Measurements from ENCODE around the gene RARG.

The RARG gene

DNA sequence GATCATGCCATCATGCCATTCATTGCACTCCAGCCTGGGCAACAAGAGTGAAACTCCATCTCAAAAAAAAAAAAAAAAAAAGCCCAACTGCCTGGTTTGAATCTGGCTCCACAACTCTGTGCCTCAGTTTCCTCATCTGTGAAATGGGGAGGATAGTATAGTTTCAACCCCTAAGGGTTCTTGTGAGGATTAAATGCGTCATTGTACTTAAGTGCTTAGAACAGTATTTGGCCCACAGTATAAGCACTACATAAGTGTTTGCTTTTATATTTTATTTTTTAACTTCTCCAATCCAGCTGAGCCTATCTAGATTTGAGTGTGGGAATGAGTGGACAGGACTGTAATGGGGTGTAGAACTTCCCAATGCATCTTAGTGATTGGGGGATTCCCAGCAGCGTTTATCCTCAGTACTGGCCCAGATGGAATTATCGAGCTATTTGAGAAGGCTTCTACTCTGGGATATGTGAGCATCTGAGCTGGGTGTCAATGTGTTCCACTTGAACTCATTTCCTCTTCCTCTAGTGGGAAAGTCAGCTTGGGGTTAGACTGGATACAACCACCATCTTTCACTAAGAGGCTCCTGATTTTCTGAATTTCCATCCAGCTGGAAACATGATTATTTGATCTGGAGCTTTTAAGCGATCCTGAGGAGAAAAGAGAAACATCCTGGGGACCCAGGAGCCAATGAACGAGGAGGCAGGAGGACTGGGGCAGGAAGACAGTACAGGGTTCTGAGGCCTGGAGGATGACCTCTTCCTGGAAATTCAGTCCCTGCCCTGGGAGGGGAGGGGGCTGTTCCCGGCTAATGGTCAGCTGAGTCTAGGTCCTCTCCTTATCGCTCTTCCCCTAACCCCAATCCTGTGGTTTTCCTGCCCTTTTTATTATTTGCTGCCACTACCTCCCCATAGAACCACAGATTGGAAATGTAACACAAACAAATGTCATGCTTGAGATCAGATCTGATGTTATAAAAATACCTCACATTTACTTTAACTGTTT is 26.8 kb upstream of the RARG start:
- Histone ChIP-seq H3K79me2 (ENCODE audit: insufficient read depth, low read depth) (peaks cover 4% of the 10 kb centered on the region), H4K20me1 (ENCODE audit: insufficient read depth) (no peaks in the 10 kb centered on the region), H3K4me2 (no peak overlapping the region), H3K27ac (no peak overlapping the region), H3K27me3 (ENCODE audit: insufficient read depth, low read depth) (no peaks in the 10 kb centered on the region), H3K36me3 (ENCODE audit: insufficient read depth) (no peaks in the 10 kb centered on the region; the same call in 1 of the 2 replicates), H3K9ac (no peak overlapping the region), H3K4me3 (IDR thresholded peaks at IDR 0.05; ENCODE audit: insufficient read depth, low read depth, low read length) (no peak overlapping the region), H3K4me1 (ENCODE audit: low read depth, poor library complexity, severe bottlenecking) (peaks cover 8% of the 10 kb centered on the region), H2AFZ (ENCODE audit: low read depth) (no peak overlapping the region)
- TF ChIP-seq, protein P1, sequence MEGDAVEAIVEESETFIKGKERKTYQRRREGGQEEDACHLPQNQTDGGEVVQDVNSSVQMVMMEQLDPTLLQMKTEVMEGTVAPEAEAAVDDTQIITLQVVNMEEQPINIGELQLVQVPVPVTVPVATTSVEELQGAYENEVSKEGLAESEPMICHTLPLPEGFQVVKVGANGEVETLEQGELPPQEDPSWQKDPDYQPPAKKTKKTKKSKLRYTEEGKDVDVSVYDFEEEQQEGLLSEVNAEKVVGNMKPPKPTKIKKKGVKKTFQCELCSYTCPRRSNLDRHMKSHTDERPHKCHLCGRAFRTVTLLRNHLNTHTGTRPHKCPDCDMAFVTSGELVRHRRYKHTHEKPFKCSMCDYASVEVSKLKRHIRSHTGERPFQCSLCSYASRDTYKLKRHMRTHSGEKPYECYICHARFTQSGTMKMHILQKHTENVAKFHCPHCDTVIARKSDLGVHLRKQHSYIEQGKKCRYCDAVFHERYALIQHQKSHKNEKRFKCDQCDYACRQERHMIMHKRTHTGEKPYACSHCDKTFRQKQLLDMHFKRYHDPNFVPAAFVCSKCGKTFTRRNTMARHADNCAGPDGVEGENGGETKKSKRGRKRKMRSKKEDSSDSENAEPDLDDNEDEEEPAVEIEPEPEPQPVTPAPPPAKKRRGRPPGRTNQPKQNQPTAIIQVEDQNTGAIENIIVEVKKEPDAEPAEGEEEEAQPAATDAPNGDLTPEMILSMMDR (conservative IDR thresholded peaks at IDR 0.05; ENCODE audit: low read depth, low read length), result no peak

DNA sequence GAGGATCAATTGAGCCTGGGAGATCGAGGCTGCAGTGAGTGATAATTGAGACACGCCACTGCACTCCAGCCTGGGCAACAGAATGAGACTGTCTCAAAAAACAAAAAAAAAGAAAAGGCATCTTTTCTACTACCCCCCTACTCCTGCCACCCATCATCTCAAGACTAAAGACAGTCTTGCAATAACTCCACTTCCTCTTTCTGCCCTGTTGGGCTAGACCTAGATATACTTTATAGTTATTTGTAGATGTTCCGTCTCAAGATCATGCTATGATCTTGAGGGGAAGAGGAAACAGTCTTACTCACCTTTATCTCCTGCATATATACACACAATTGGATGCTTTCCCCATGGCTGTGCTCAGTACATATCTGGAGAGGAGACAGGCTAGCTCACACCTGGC is 24.0 kb upstream of the RARG start:
- Histone ChIP-seq H2AFZ (ENCODE audit: low read depth) (no peak overlapping the region), H3K4me3 (IDR thresholded peaks at IDR 0.05; ENCODE audit: insufficient read depth, low read depth, low read length) (no peak overlapping the region), H3K27me3 (ENCODE audit: insufficient read depth, low read depth) (no peaks in the 10 kb centered on the region), H3K27ac (no peak overlapping the region), H3K4me1 (ENCODE audit: low read depth, poor library complexity, severe bottlenecking) (peaks cover 26% of the 10 kb centered on the region), H3K79me2 (ENCODE audit: insufficient read depth, low read depth) (peaks cover 20% of the 10 kb centered on the region), H3K36me3 (ENCODE audit: insufficient read depth) (no peaks in the 10 kb centered on the region; the same call in 1 of the 2 replicates), H3K4me2 (no peak overlapping the region), H4K20me1 (ENCODE audit: insufficient read depth) (no peaks in the 10 kb centered on the region), H3K9ac (no peak overlapping the region)
- TF ChIP-seq, protein P1 (conservative IDR thresholded peaks at IDR 0.05; ENCODE audit: low read depth, low read length), result no peak

DNA sequence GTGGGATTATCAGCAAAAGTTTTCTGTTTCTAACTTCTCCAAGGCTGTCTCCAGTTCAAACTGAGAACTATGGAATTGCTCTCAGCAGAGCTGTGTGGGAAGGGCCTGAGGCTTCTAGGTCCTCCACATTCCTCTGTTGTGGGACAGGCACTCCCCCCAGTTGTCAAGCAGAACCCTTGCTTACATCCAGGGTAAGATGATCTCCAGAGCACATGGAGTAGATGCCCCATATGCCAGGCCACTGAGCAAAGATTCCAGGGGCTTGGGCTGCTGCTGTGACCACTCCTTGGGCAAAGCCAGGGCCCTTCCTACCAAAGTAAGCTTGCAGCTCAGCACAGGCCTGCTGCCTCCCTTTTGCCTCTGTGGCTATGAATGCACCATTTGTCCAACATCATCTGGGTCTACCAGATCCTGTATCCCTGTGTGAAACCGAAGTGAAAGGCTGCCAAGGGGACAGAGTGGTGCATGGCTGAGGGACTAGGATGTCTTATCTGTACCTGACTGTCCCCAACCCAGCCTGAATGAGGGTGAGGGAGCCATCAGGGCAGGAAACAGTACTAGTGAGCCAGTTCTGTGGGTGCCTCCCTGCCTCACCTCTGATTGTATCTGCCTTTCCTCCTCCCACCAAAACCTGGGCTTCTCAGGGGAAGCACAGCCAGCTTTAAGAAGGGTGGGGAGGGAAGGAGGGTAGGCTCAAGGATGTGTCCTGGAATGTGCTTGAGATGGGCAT is 23.0 kb upstream of the RARG start:
- Histone ChIP-seq H3K4me2 (no peak overlapping the region), H3K9ac (no peak overlapping the region), H3K36me3 (ENCODE audit: insufficient read depth) (no peaks in the 10 kb centered on the region; the same call in 1 of the 2 replicates), H3K4me1 (ENCODE audit: low read depth, poor library complexity, severe bottlenecking) (peaks cover 33% of the 10 kb centered on the region), H3K4me3 (IDR thresholded peaks at IDR 0.05; ENCODE audit: insufficient read depth, low read depth, low read length) (no peak overlapping the region), H3K27me3 (ENCODE audit: insufficient read depth, low read depth) (no peaks in the 10 kb centered on the region), H3K27ac (no peak overlapping the region), H3K79me2 (ENCODE audit: insufficient read depth, low read depth) (peaks cover 20% of the 10 kb centered on the region), H2AFZ (ENCODE audit: low read depth) (no peak overlapping the region), H4K20me1 (ENCODE audit: insufficient read depth) (no peaks in the 10 kb centered on the region)
- TF ChIP-seq, protein P1 (conservative IDR thresholded peaks at IDR 0.05; ENCODE audit: low read depth, low read length), result no peak

DNA sequence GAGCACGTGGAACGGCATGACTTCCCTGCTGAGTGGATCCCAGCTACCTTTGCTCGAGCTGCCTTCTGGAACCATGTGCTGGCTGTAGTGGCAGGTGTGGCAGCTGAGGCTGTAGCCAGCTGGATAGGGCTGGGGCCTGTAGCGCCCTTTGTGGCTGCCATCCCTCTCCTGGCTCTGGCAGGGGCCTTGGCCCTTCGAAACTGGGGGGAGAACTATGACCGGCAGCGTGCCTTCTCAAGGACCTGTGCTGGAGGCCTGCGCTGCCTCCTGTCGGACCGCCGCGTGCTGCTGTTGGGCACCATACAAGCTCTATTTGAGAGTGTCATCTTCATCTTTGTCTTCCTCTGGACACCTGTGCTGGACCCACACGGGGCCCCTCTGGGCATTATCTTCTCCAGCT is 21.3 kb upstream of the RARG start:
- no peaks in the 10 kb centered on the region; the same call in 1 of the 2 replicates for H3K36me3 ChIP-seq (ENCODE audit: insufficient read depth)
- H3K27ac ChIP-seq, result no peak overlapping the region
- H3K79me2 ChIP-seq (ENCODE audit: insufficient read depth, low read depth), result peaks cover 20% of the 10 kb centered on the region
- no peak overlapping the region for H3K4me3 ChIP-seq (IDR thresholded peaks at IDR 0.05; ENCODE audit: insufficient read depth, low read depth, low read length)
- H3K27me3 ChIP-seq (ENCODE audit: insufficient read depth, low read depth), result no peaks in the 10 kb centered on the region
- H3K4me2 ChIP-seq, result peak overlapping the region; percentile 74
- H3K9ac ChIP-seq, result no peak overlapping the region
- no peaks in the 10 kb centered on the region for H4K20me1 ChIP-seq (ENCODE audit: insufficient read depth)
- peaks cover 33% of the 10 kb centered on the region for H3K4me1 ChIP-seq (ENCODE audit: low read depth, poor library complexity, severe bottlenecking)
- no peak overlapping the region for H2AFZ ChIP-seq (ENCODE audit: low read depth)
- TF ChIP-seq, protein P1 (conservative IDR thresholded peaks at IDR 0.05; ENCODE audit: low read depth, low read length), result no peak
